ENCODE results near the gene RER1. TPM values are rescaled to one million over a fixed set of nuclear protein-coding genes. Genes with fewer than 3 reads are reported as not detected.

RER1 gene
- total RNA-seq, 4 donors from 2014 or later: 42.9 to 141 (median 120) TPM

- Histone ChIP-seq H3K27me3 (peaks cover 0 to 8% of the 10 kb centered on the region in 2 donors), H3K9me3 (no peaks in the 10 kb centered on the region), H3K36me3 (no peaks in the 10 kb centered on the region), H3K27ac (no peak overlapping the region), H3K4me3 (no peak overlapping the region), H3K4me1 (peaks cover 0 to 5% (median 0%) of the 10 kb centered on the region in 4 donors)
- DNase-seq: no peak
- TF ChIP-seq POLR2A (IDR thresholded peaks at IDR 0.05): no peak
- no peak for TF ChIP-seq CTCF (IDR thresholded peaks at IDR 0.05)
Observed at GRCh38 chr1:2448098-2448445, 56.4 kb downstream of the RER1 start.

GRCh38 chr1:2449636-2450454 is 58.2 kb downstream of the RER1 start:
- H3K9me3 ChIP-seq: no peaks in the 10 kb centered on the region
- no peaks in the 10 kb centered on the region for H3K36me3 ChIP-seq
- no peaks in the 10 kb centered on the region for H3K27me3 ChIP-seq
- H3K4me1 ChIP-seq: no peaks in the 10 kb centered on the region
- no peak overlapping the region for H3K4me3 ChIP-seq
- TF ChIP-seq CTCF (IDR thresholded peaks at IDR 0.05): no peak
- TF ChIP-seq POLR2A (IDR thresholded peaks at IDR 0.05): no peak
- DNase-seq: no peak
- H3K27ac ChIP-seq: no peak overlapping the region

DNA sequence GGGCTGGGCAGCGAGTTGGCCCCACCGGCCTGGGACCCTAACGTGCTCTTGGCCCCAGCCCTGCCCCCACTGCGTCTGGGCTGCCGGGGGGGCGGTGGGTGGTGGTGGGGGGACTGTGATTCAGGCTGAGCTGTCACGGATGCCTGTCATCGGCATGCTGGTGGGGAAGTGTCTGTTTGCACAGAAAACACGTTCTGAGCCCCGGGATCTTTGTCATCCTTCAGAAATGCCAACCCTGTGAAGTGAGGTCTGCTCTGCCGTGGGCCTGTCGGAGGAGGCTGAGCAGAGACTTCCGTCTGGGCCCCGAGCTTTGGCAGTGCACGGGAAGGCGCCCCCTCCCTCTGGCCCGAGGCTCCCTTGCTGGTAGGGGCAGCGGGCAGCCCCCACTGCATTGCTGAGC is 60.1 kb downstream of the RER1 start:
- H3K4me1 ChIP-seq: no peaks in the 10 kb centered on the region
- no peaks in the 10 kb centered on the region for H3K27me3 ChIP-seq
- TF ChIP-seq CTCF (IDR thresholded peaks at IDR 0.05) (no peak), POLR2A (IDR thresholded peaks at IDR 0.05) (no peak)
- no peak overlapping the region for H3K27ac ChIP-seq
- DNase-seq: no peak
- no peak overlapping the region for H3K4me3 ChIP-seq
- H3K36me3 ChIP-seq: no peaks in the 10 kb centered on the region
- H3K9me3 ChIP-seq: no peaks in the 10 kb centered on the region

DNA sequence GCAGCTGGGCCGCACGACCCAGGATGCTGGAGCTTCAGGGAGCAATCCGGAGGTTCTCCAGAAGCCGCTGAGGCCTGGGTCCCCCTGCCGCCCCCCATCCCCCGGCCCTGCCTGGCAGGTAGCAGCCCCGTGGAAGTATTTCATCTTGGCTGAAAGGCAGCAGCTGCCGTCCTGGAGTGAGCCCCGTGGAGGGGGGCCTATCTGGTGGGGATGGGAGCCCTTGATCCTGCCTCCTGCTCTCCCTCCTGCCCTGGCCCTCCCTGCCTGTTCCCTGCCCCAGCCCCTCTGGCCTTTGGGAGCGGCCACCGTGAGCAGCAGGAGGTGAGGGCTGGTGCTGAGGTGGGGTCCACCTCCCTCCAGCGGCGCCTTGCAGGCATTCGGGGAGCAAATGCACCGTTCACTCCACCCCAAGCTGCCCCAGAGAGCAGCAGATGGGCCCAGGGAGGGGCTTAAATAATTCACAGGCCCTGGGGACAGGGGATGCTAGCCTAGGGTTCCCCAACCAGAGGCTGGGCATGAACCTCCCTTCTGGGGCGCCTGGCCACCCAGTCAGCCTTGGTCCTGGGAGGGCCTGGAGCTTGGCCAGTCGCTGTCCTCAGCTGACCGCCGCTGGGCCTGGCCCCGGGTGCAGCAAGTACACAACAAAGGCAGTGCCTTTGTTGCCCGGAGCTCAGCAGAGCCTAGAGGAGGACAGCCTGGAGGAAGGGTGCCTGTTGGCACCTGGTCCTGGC is 60.7 kb downstream of the RER1 start:
- no peak for DNase-seq
- Histone ChIP-seq H3K27me3 (no peaks in the 10 kb centered on the region), H3K4me3 (no peak overlapping the region), H3K9me3 (no peaks in the 10 kb centered on the region), H3K4me1 (no peaks in the 10 kb centered on the region), H3K27ac (no peak overlapping the region), H3K36me3 (no peaks in the 10 kb centered on the region)
- TF ChIP-seq CTCF (IDR thresholded peaks at IDR 0.05) (no peak), POLR2A (IDR thresholded peaks at IDR 0.05) (no peak)

DNA sequence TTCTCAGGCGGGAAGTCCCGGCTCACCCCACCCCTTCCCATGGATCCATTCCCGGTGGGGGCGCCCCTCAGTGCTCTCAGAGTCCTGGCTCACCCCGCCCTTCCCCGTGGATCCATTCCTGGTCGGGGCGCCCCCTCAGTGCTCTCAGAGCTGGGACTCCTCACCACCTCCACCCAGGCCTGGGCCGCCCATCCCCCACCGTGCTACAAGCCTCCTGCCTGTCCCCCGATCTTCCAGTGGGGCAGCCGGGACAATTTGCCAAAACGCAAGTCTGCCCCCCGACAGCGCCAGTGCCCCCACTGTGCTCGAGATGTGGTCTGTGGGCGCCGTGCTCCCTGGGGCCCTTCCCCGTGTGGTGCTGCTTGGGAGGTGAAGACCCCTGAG is 61.3 kb downstream of the RER1 start:
- Histone ChIP-seq H3K36me3 (no peaks in the 10 kb centered on the region), H3K9me3 (no peaks in the 10 kb centered on the region), H3K4me1 (no peaks in the 10 kb centered on the region), H3K27me3 (no peaks in the 10 kb centered on the region), H3K27ac (no peak overlapping the region), H3K4me3 (no peak overlapping the region)
- TF ChIP-seq POLR2A (IDR thresholded peaks at IDR 0.05) (no peak), CTCF (IDR thresholded peaks at IDR 0.05) (no peak)
- no peak for DNase-seq
